Hepatocyte (in vitro differentiated cells): ENCODE measurements around the gene ZNF385B. TPM values are rescaled to one million over a fixed set of nuclear protein-coding genes. Genes with fewer than 3 reads are reported as not detected.

Experiments used
- DNase-seq: peaks from one replicate; pipeline ENCODE4 v3.0.0-alpha.2; 2016; ENCODE audit warnings: low spot score
- H2AFZ ChIP-seq: fragments of 200-600 bp; sonication (generic); 2 replicates; pipeline ENCODE4 v1.6.0; 2016; ENCODE audit warnings: antibody characterized with exemption, mild to moderate bottlenecking
- H3K27ac ChIP-seq: fragments of 200-600 bp; sonication (generic); 2 replicates; pipeline ENCODE4 v1.5.1; 2016; ENCODE audit warnings: mild to moderate bottlenecking
- H3K27me3 ChIP-seq: fragments of 200-600 bp; sonication (generic); 2 replicates; pipeline ENCODE4 v1.6.1; 2016
- H3K36me3 ChIP-seq: fragments of 200-600 bp; sonication (generic); replicated peaks from 2 replicates; pipeline ENCODE4 v1.5.1; 2016; ENCODE audit warnings: low read depth; ENCODE audit not compliant: insufficient read depth
- H3K4me1 ChIP-seq: fragments of 200-600 bp; sonication (generic); 2 replicates; pipeline ENCODE4 v1.5.1; 2016; ENCODE audit warnings: mild to moderate bottlenecking, moderate library complexity; ENCODE audit not compliant: insufficient read depth
- H3K4me2 ChIP-seq: fragments of 200-600 bp; sonication (generic); 2 replicates; pipeline ENCODE4 v1.6.0; 2016
- H3K4me3 ChIP-seq: fragments of 200-600 bp; sonication (generic); 2 replicates; pipeline ENCODE4 v1.5.1; 2016; ENCODE audit warnings: mild to moderate bottlenecking
- H3K79me2 ChIP-seq: fragments of 200-600 bp; sonication (generic); 2 replicates; pipeline ENCODE4 v1.6.0; 2017; ENCODE audit warnings: mild to moderate bottlenecking
- H3K9me2 ChIP-seq: fragments of 200-600 bp; sonication (generic); replicated peaks from 2 replicates; pipeline ENCODE4 v1.6.0; 2017; ENCODE audit warnings: mild to moderate bottlenecking; ENCODE audit not compliant: insufficient read depth
- H3K9me3 ChIP-seq: fragments of 200-600 bp; sonication (generic); 2 replicates; pipeline ENCODE4 v1.5.1; 2016; ENCODE audit warnings: low read depth, mild to moderate bottlenecking
- H4K20me1 ChIP-seq: fragments of 200-600 bp; sonication (generic); 2 replicates; pipeline ENCODE4 v1.6.0; 2016; ENCODE audit warnings: mild to moderate bottlenecking; ENCODE audit not compliant: insufficient read depth, poor library complexity, severe bottlenecking
- EZH2 ChIP-seq: fragments of 200-600 bp; sonication (generic); IDR thresholded peaks from 2 replicates; pipeline ENCODE4 v1.6.1; 2016; ENCODE audit warnings: antibody characterized with exemption, mild to moderate bottlenecking, borderline replicate concordance
- EZH2phosphoT487 ChIP-seq: fragments of 200-600 bp; sonication (generic); IDR thresholded peaks from one replicate; pipeline ENCODE4 v1.6.1; 2018; ENCODE audit warnings: antibody characterized with exemption, mild to moderate bottlenecking, low read depth, moderate library complexity; ENCODE audit not compliant: unreplicated experiment, severe bottlenecking
- WGBS: methylation state at CpG from one replicate; pipeline ENCODE4 v1.1.6; 2016; ENCODE audit warnings: low lambda C conversion rate; ENCODE audit errors: missing lambda C conversion rate; 5-methylcytosine and 5-hydroxymethylcytosine counted together
- polyA plus RNA-seq: library from polyadenylated mRNA; unstranded; fragments of >200 nt; fragmentation: Nextera tagmentation; extraction: Ambion mirVana; gene quantifications from 2 replicates; pipeline ENCODE4 v1.2.1, GENCODE V29; 2016
- total RNA-seq: library from RNA; depleted of rRNA; stranded (reverse); fragments of >200 nt; gene quantifications from 2 replicates; pipeline ENCODE4 v1.2.3, GENCODE V29; 2014
- TF ChIP-seq, protein P1 (sequence below): fragments of 200-600 bp; sonication (generic); IDR thresholded peaks from 2 replicates; pipeline ENCODE4 v1.5.1; 2016; ENCODE audit warnings: antibody characterized with exemption, mild to moderate bottlenecking; ENCODE audit not compliant: poor library complexity

Gene ZNF385B
- total and polyA plus RNA-seq, 2 experiments from 2014 or later, result 1.8 to 2.4 TPM

DNA sequence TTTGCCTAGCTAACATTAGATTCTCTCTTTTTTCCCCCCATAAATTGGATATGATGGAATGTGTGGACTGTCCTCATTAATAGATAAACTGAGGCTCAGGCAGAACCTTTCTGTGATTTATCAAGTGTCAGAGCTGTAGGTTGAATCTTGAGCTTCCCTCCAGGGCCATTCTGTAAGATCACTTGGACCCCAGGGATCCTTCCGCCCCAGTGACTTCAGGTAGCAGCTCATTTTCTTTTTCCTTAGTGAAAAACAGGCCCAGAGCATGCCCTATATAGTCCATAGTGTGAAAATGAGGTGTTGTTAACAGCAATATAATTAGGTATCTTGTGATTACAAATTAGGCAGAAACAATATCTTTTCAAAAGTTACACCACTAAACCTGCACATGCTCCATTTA is 269.7 kb downstream of the ZNF385B start:
- WGBS, result 96% methylated on average over 1 of the region's 1 CpG

DNA sequence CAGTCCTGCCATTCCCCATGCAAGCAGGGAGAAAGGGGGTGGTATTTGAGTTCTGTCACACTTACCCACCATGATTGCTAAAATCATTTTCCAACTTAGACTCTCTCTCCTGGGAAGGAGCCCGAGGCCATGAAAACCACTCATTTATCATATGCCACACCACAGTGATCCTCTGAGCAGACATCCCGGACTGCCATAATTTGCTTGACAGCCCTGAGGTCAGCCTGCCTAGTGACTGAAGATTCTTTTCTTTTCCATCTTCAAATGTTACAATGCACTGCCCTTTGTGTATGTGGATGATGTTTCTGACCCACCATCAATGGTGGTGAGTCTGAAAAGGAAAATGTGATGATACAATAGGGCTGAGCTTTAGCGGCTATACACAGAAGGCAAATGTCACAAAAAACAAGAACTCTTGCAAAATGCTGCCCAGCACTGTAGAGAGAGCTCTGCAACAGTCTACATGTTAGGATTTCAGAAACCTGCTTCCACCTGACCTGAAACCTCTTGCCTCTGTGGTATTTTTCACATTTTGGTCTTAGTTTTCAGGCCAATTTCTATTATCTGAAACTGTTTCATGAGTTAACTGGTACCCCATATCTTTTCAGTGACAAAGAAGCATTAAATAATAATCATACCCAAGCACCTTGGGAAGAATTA is 272.8 kb downstream of the ZNF385B start:
- no peaks in the 10 kb centered on the region for H3K27me3 ChIP-seq
- H4K20me1 ChIP-seq, result no peaks in the 10 kb centered on the region
- H3K27ac ChIP-seq, result no peak overlapping the region
- no peaks in the 10 kb centered on the region for H3K79me2 ChIP-seq
- H3K9me3 ChIP-seq, result no peaks in the 10 kb centered on the region
- H3K4me1 ChIP-seq, result no peaks in the 10 kb centered on the region
- no peak for TF ChIP-seq EZH2
- no peak for TF ChIP-seq EZH2phosphoT487
- TF ChIP-seq, protein P1, sequence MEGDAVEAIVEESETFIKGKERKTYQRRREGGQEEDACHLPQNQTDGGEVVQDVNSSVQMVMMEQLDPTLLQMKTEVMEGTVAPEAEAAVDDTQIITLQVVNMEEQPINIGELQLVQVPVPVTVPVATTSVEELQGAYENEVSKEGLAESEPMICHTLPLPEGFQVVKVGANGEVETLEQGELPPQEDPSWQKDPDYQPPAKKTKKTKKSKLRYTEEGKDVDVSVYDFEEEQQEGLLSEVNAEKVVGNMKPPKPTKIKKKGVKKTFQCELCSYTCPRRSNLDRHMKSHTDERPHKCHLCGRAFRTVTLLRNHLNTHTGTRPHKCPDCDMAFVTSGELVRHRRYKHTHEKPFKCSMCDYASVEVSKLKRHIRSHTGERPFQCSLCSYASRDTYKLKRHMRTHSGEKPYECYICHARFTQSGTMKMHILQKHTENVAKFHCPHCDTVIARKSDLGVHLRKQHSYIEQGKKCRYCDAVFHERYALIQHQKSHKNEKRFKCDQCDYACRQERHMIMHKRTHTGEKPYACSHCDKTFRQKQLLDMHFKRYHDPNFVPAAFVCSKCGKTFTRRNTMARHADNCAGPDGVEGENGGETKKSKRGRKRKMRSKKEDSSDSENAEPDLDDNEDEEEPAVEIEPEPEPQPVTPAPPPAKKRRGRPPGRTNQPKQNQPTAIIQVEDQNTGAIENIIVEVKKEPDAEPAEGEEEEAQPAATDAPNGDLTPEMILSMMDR, result no peak
- no peaks in the 10 kb centered on the region for H3K9me2 ChIP-seq
- DNase-seq, result no peak
- no peak overlapping the region for H2AFZ ChIP-seq
- no peaks in the 10 kb centered on the region for H3K36me3 ChIP-seq
- no peak overlapping the region for H3K4me2 ChIP-seq
- H3K4me3 ChIP-seq, result no peak overlapping the region
- 80% methylated on average over 3 of the region's 3 CpGs for WGBS

More for the DNA sequence above, 269.7 kb downstream of the ZNF385B start:
- Histone ChIP-seq H4K20me1 (no peaks in the 10 kb centered on the region), H3K36me3 (no peaks in the 10 kb centered on the region), H3K9me2 (no peaks in the 10 kb centered on the region), H3K4me2 (no peak overlapping the region), H3K27me3 (no peaks in the 10 kb centered on the region), H2AFZ (no peak overlapping the region), H3K27ac (no peak overlapping the region), H3K4me3 (no peak overlapping the region), H3K9me3 (no peaks in the 10 kb centered on the region), H3K79me2 (no peaks in the 10 kb centered on the region), H3K4me1 (no peaks in the 10 kb centered on the region)
- DNase-seq, result no peak
- TF ChIP-seq EZH2 (no peak), EZH2phosphoT487 (no peak)
- TF ChIP-seq, protein P1, result no peak

DNA sequence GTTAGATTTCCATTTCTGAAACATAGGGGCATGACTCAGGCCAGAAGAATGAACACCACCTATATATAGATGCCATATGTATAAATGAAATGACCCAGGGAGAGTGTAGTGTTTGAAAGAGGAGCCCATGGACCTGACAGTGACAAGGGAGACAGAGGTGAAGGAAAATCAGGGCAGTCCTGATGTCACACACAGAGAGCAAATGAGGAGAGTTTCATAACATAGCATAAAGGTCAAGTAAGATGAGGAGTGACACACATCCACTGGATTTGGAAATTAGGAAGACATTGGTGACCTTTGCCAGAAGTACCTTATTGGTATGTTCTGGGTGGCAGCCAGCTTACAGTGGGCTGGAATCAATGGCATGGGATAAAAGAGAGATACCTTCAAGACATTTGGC is 276.7 kb downstream of the ZNF385B start:
- no peak overlapping the region for H3K27ac ChIP-seq
- H3K4me1 ChIP-seq, result peaks cover 15% of the 10 kb centered on the region
- H3K79me2 ChIP-seq, result no peaks in the 10 kb centered on the region
- H3K9me2 ChIP-seq, result no peaks in the 10 kb centered on the region
- no peak overlapping the region for H2AFZ ChIP-seq
- H3K4me2 ChIP-seq, result no peak overlapping the region
- H3K4me3 ChIP-seq, result no peak overlapping the region
- TF ChIP-seq, protein P1, result no peak
- TF ChIP-seq EZH2 (no peak), EZH2phosphoT487 (no peak)
- no peaks in the 10 kb centered on the region for H3K27me3 ChIP-seq
- no peak for DNase-seq
- H3K9me3 ChIP-seq, result no peaks in the 10 kb centered on the region
- no peaks in the 10 kb centered on the region for H4K20me1 ChIP-seq
- H3K36me3 ChIP-seq, result no peaks in the 10 kb centered on the region

DNA sequence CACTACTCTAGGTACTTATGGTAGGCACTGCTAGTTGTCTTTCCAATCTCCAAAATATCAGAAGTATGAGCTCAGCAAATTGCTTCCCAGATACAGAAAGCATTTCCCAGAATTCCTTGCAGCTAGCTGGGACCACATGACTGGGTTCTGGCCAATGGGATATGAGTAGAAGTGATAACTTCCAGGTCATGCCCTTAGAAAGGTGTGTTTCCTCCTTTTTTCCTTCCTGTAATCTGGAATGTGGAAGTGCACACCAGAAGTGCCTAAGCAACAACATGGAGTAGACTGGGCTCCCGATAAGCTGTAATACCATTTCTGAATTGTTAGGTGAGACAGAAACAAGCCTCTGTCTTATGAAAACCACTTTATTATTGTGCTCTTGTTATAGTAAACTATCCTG is 279.8 kb downstream of the ZNF385B start:
- H3K36me3 ChIP-seq, result no peaks in the 10 kb centered on the region
- no peaks in the 10 kb centered on the region for H3K9me3 ChIP-seq
- WGBS, result 100% methylated on average over 1 of the region's 1 CpG
- no peak for DNase-seq
- no peak overlapping the region for H3K4me3 ChIP-seq
- no peaks in the 10 kb centered on the region for H4K20me1 ChIP-seq
- no peak overlapping the region for H3K27ac ChIP-seq
- H3K4me2 ChIP-seq, result no peak overlapping the region
- H3K79me2 ChIP-seq, result no peaks in the 10 kb centered on the region
- H3K4me1 ChIP-seq, result peaks cover 26% of the 10 kb centered on the region
- no peaks in the 10 kb centered on the region for H3K9me2 ChIP-seq
- H3K27me3 ChIP-seq, result no peaks in the 10 kb centered on the region
- TF ChIP-seq EZH2phosphoT487 (no peak), EZH2 (no peak)
- TF ChIP-seq, protein P1, result no peak
- no peak overlapping the region for H2AFZ ChIP-seq
